Osteoblast (primary cell): Measurements from ENCODE around the gene SCGB3A1. TPM values are rescaled to one million over a fixed set of nuclear protein-coding genes. Genes with fewer than 3 reads are reported as not detected.
A peak's percentile ranks its signal among the peaks of the same experiment; 100 is the strongest.

Experiments used
- DNase-seq: peaks from one replicate; pipeline ENCODE4 v3.0.0; 2011; ENCODE audit warnings: low spot score, mixed read lengths; ENCODE audit not compliant: insufficient read length; ENCODE audit errors: missing footprints
- H2AFZ ChIP-seq: 2 replicates; pipeline ENCODE4 v1.6.0; 2011; ENCODE audit warnings: mild to moderate bottlenecking, low read length
- H3K27ac ChIP-seq: 2 replicates; pipeline ENCODE4 v1.5.1; 2011; ENCODE audit warnings: mild to moderate bottlenecking, low read depth, low read length, moderate library complexity
- H3K27me3 ChIP-seq: 2 replicates; pipeline ENCODE4 v1.6.0; 2012; ENCODE audit warnings: mild to moderate bottlenecking, control low read depth, inconsistent platforms, low read length, moderate library complexity; ENCODE audit not compliant: insufficient read depth
- H3K36me3 ChIP-seq: 2 replicates; pipeline ENCODE4 v1.5.1; 2011; ENCODE audit warnings: mild to moderate bottlenecking, low read length, control low read depth, moderate library complexity; ENCODE audit not compliant: insufficient read depth
- H3K4me1 ChIP-seq: 2 replicates; pipeline ENCODE4 v1.5.1; 2011; ENCODE audit warnings: mild to moderate bottlenecking, low read length, control low read depth, moderate library complexity; ENCODE audit not compliant: insufficient read depth
- H3K4me2 ChIP-seq: 2 replicates; pipeline ENCODE4 v1.6.0; 2011; ENCODE audit warnings: mild to moderate bottlenecking, low read length; ENCODE audit not compliant: insufficient read depth
- H3K4me3 ChIP-seq: fragments of 200-600 bp; sonication (generic); 3 replicates; pipeline ENCODE4 v1.5.1; 2012; ENCODE audit warnings: mild to moderate bottlenecking, low read length, inconsistent platforms; ENCODE audit not compliant: insufficient read depth
- H3K79me2 ChIP-seq: 2 replicates; pipeline ENCODE4 v1.6.0; 2012; ENCODE audit warnings: mild to moderate bottlenecking, low read length, control low read depth, inconsistent platforms; ENCODE audit not compliant: insufficient read depth
- H3K9me3 ChIP-seq: 2 replicates; pipeline ENCODE4 v1.5.1; 2011; ENCODE audit warnings: low read depth, low read length, control low read depth
- H4K20me1 ChIP-seq: 2 replicates; pipeline ENCODE4 v1.6.0; 2012; ENCODE audit warnings: mild to moderate bottlenecking, low read length, control low read depth; ENCODE audit not compliant: insufficient read depth
- CTCF ChIP-seq: IDR thresholded peaks from 2 replicates; pipeline ENCODE4 v1.5.1; 2011; ENCODE audit warnings: mild to moderate bottlenecking, low read depth, low read length, moderate library complexity; ENCODE audit errors: extremely low read depth
- total RNA-seq: library from RNA; depleted of rRNA; stranded (reverse); fragments of >200 nt; gene quantifications from 2 replicates; pipeline ENCODE4 v1.2.3, GENCODE V29; 2012

The SCGB3A1 gene
- total RNA-seq, 1 donor: not detected

- Histone ChIP-seq H4K20me1 (no peaks in the 10 kb centered on the region), H3K79me2 (no peaks in the 10 kb centered on the region), H3K36me3 (no peaks in the 10 kb centered on the region), H3K27ac (no peak overlapping the region), H3K9me3 (no peaks in the 10 kb centered on the region), H2AFZ (no peak overlapping the region), H3K4me3 (no peak overlapping the region), H3K4me1 (no peaks in the 10 kb centered on the region), H3K4me2 (no peak overlapping the region), H3K27me3 (peaks cover 54% of the 10 kb centered on the region)
- TF ChIP-seq CTCF: no peak
- DNase-seq: peak; percentile 79
Observed at GRCh38 chr5:180590543-180591310, 572 bp downstream of the SCGB3A1 start.

GRCh38 chr5:180589771-180590542 lies 1.3 kb downstream of the SCGB3A1 start:
- H3K4me2 ChIP-seq: no peak overlapping the region
- no peaks in the 10 kb centered on the region for H3K9me3 ChIP-seq
- no peak for TF ChIP-seq CTCF
- peaks cover 54% of the 10 kb centered on the region for H3K27me3 ChIP-seq
- H4K20me1 ChIP-seq: no peaks in the 10 kb centered on the region
- no peaks in the 10 kb centered on the region for H3K4me1 ChIP-seq
- H3K27ac ChIP-seq: no peak overlapping the region
- no peaks in the 10 kb centered on the region for H3K79me2 ChIP-seq
- H3K4me3 ChIP-seq: no peak overlapping the region
- peak; percentile 70 for DNase-seq
- no peak overlapping the region for H2AFZ ChIP-seq
- no peaks in the 10 kb centered on the region for H3K36me3 ChIP-seq

- no peak overlapping the region for H3K4me3 ChIP-seq
- no peaks in the 10 kb centered on the region for H3K36me3 ChIP-seq
- no peak overlapping the region for H3K4me2 ChIP-seq
- no peak for DNase-seq
- H4K20me1 ChIP-seq: no peaks in the 10 kb centered on the region
- no peak overlapping the region for H3K27ac ChIP-seq
- H2AFZ ChIP-seq: no peak overlapping the region
- TF ChIP-seq CTCF: no peak
- H3K79me2 ChIP-seq: no peaks in the 10 kb centered on the region
- no peaks in the 10 kb centered on the region for H3K9me3 ChIP-seq
- no peaks in the 10 kb centered on the region for H3K4me1 ChIP-seq
- H3K27me3 ChIP-seq: peaks cover 38% of the 10 kb centered on the region
Observed at GRCh38 chr5:180586870-180587269, 4.4 kb downstream of the SCGB3A1 start.

GRCh38 chr5:180586204-180586603 lies 5.1 kb downstream of the SCGB3A1 start:
- Histone ChIP-seq H3K27ac (no peak overlapping the region), H3K4me3 (no peak overlapping the region), H3K79me2 (no peaks in the 10 kb centered on the region), H3K4me2 (no peak overlapping the region), H3K9me3 (no peaks in the 10 kb centered on the region), H3K36me3 (no peaks in the 10 kb centered on the region), H3K27me3 (peaks cover 31% of the 10 kb centered on the region), H2AFZ (no peak overlapping the region), H3K4me1 (no peaks in the 10 kb centered on the region), H4K20me1 (no peaks in the 10 kb centered on the region)
- no peak for DNase-seq
- TF ChIP-seq CTCF: no peak
